ENCODE data around the gene PPP2R2B.
A peak's percentile ranks its signal among the peaks of the same experiment; 100 is the strongest.

Gene PPP2R2B

GRCh38 chr5:146599261-146599660 lies 279.3 kb downstream of the PPP2R2B start:
- no peak for TF ChIP-seq CTCF (conservative IDR thresholded peaks at IDR 0.05; ENCODE audit: low read length)
- no peak overlapping the region for H3K4me3 ChIP-seq (ENCODE audit: low read length)
- DNase-seq (ENCODE audit: low read depth) = no peak

DNA sequence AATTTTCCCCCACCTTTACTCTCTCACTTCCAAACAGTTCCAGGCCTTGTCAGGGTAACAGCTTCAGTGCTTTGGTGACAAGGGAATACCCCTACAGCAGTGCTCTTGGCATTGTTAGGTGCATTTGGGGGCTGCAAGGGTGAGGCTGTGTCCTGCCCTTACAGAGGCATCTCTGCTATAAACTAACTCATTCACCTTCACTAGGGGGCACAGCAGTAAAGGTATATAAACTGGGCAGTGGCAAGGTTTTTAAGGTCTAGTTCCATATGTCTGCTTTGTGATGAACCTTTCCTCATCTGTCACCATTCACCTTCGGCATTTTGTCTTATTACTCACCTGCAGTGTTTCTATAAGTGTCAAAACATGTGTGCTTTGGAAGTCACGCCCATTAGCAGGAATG lies 283.5 kb downstream of the PPP2R2B start:
- no peak for DNase-seq (ENCODE audit: low read depth)
- no peak overlapping the region for H3K4me3 ChIP-seq (ENCODE audit: low read length)
- no peak for TF ChIP-seq CTCF (conservative IDR thresholded peaks at IDR 0.05; ENCODE audit: low read length)

DNA sequence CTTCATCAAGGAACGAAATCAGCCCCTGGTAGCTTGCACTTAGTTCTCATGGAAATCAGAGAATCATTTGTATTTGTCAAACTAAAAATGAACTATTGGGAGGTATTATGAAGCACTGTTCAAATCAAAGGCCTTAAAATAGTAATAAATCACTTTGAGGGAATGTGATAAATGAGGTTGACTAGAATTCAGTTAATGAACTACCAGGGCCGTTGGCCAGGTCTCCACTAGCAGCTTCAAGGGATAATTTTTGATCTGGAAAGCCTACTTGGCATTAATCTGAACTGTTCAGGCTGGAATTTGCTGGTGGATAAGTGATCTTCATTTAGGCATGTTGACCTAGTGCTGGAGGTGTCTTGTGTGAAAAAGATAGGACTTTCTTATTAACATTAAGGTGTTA lies 286.2 kb downstream of the PPP2R2B start:
- no peak overlapping the region for H3K4me3 ChIP-seq (ENCODE audit: low read length)
- no peak for DNase-seq (ENCODE audit: low read depth)
- TF ChIP-seq CTCF (conservative IDR thresholded peaks at IDR 0.05; ENCODE audit: low read length) = no peak

- DNase-seq (ENCODE audit: low read depth) = no peak
- no peak overlapping the region for H3K4me3 ChIP-seq (ENCODE audit: low read length)
- no peak for TF ChIP-seq CTCF (conservative IDR thresholded peaks at IDR 0.05; ENCODE audit: low read length)
These were observed 289.6 kb downstream of the PPP2R2B start for GRCh38 chr5:146589028-146589345.

DNA sequence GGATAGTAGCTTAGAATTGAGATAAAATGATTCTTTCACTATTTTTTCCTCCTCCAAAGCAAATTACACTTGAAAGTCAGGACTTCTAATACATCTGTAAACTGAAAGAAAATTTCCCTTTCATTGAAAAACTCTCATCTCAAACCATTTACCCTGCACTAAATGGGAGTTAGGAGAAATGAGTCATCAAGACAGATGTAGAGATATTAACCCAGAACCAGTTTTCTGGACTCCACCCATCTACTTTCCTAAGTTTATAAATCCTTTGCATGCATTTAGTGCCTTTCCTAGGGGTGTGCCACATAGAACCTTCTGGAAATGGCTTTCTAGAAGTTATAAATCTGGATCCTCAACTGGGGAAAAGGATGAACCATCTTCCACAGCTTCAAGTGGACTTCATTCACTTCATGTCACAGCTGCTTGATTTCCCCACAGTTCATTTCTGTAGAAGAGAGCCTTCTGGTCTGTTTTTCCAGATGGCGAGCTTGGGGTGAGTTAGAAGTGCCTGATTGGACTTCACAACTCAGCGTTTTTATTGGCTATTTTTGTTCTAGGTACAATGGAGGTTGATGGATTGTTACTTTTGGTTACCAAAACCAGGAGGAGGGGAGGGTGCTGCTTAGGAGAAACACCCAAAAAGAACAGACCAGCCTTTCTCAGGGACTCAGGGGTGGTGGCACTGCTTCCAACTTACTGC lies 290.1 kb downstream of the PPP2R2B start:
- no peak overlapping the region for H3K4me3 ChIP-seq (ENCODE audit: low read length)
- peak; percentile 3 for DNase-seq (ENCODE audit: low read depth)
- no peak for TF ChIP-seq CTCF (conservative IDR thresholded peaks at IDR 0.05; ENCODE audit: low read length)

- H3K4me3 ChIP-seq (ENCODE audit: low read length) = no peak overlapping the region
- no peak for TF ChIP-seq CTCF (conservative IDR thresholded peaks at IDR 0.05; ENCODE audit: low read length)
- no peak for DNase-seq (ENCODE audit: low read depth)
These were observed 291.8 kb downstream of the PPP2R2B start for GRCh38 chr5:146586752-146587151.

- TF ChIP-seq CTCF (conservative IDR thresholded peaks at IDR 0.05; ENCODE audit: low read length) = no peak
- no peak for DNase-seq (ENCODE audit: low read depth)
- H3K4me3 ChIP-seq (ENCODE audit: low read length) = no peak overlapping the region
These were observed 293.8 kb downstream of the PPP2R2B start for GRCh38 chr5:146584750-146585149.

Measured in AG10803 (cell line).